ENCODE measurements around the gene CALCR.

GRCh38 chr7:93414574-93414973 lies 159.9 kb downstream of the CALCR start:
- TF ChIP-seq REST (IDR thresholded peaks at IDR 0.05; ENCODE audit: insufficient replicate concordance, low read depth) (no peak), GABPA (IDR thresholded peaks at IDR 0.05; ENCODE audit: low read depth) (no peak), CTCF (IDR thresholded peaks at IDR 0.05; ENCODE audit: insufficient read depth, low read length) (no peak), POLR2AphosphoS5 (IDR thresholded peaks at IDR 0.05; ENCODE audit: low read depth) (no peak)

All from HL-60 (cell line).